ENCODE measurements around the gene ZFP91. TPM values are rescaled to one million over a fixed set of nuclear protein-coding genes. Genes with fewer than 3 reads are reported as not detected.

The ZFP91 gene
- polyA plus RNA-seq, 1 donor from 2014 or later, result 6.3 TPM

- Mint-ChIP-seq H3K9me3 (no peaks in the 10 kb centered on the region), H3K36me3 (peaks cover 11% of the 10 kb centered on the region), H3K4me3 (peak overlapping the region in 1 of 4 donors; percentile 34), H3K27ac (peak overlapping the region in 2 of 3 donors; percentile 35 to 83), H3K27me3 (no peaks in the 10 kb centered on the region), H3K4me1 (peaks cover 30 to 63% (median 40%) of the 10 kb centered on the region in 3 donors)
Observed at GRCh38 chr11:58606930-58607714, 28.3 kb downstream of the ZFP91 start.

- no peaks in the 10 kb centered on the region for H3K27me3 Mint-ChIP-seq
- H3K9me3 Mint-ChIP-seq, result no peaks in the 10 kb centered on the region
- H3K4me3 Mint-ChIP-seq, result no peak overlapping the region
- peaks cover 27 to 56% (median 31%) of the 10 kb centered on the region in 3 donors for H3K4me1 Mint-ChIP-seq
- H3K36me3 Mint-ChIP-seq, result peaks cover 11% of the 10 kb centered on the region
- peak overlapping the region in 1 of 3 donors; percentile 34 for H3K27ac Mint-ChIP-seq
Observed at GRCh38 chr11:58608331-58608730, 29.5 kb downstream of the ZFP91 start.

GRCh38 chr11:58609723-58610122 is 30.9 kb downstream of the ZFP91 start:
- Mint-ChIP-seq H3K36me3 (peaks cover 11% of the 10 kb centered on the region), H3K27me3 (no peaks in the 10 kb centered on the region), H3K4me3 (no peak overlapping the region), H3K27ac (peak overlapping the region in 2 of 3 donors; percentile 14 to 84), H3K9me3 (no peaks in the 10 kb centered on the region), H3K4me1 (peaks cover 24 to 55% (median 25%) of the 10 kb centered on the region in 3 donors)

DNA sequence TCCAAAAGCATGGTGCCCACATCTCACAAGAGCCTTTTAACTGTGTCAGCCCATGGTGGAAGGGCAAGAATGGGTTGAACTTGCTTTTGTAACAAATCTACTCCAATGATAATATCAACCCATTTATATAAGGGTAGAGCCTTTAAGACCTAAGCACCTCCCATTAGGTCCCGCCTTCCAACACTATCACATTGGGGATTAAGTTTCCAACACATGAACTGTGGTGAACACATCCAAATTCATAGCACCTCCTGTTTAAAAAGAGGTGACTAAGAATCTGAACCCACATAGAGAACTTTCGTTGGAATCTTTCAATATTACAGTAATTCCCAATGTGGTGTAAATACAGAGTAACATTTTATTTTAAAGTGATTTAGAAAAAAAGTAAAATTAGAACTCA is 34.4 kb downstream of the ZFP91 start:
- peaks cover 6 to 33% (median 16%) of the 10 kb centered on the region in 3 donors for H3K4me1 Mint-ChIP-seq
- H3K9me3 Mint-ChIP-seq, result no peaks in the 10 kb centered on the region
- no peak overlapping the region for H3K4me3 Mint-ChIP-seq
- H3K27me3 Mint-ChIP-seq, result no peaks in the 10 kb centered on the region
- no peak overlapping the region for H3K27ac Mint-ChIP-seq
- peaks cover 10% of the 10 kb centered on the region for H3K36me3 Mint-ChIP-seq

GRCh38 chr11:58615559-58615958 is 36.7 kb downstream of the ZFP91 start:
- Mint-ChIP-seq H3K27ac (no peak overlapping the region), H3K27me3 (no peaks in the 10 kb centered on the region), H3K4me3 (no peak overlapping the region), H3K36me3 (peaks cover 10% of the 10 kb centered on the region), H3K9me3 (no peaks in the 10 kb centered on the region), H3K4me1 (peaks cover 0 to 18% (median 5%) of the 10 kb centered on the region in 3 donors)

DNA sequence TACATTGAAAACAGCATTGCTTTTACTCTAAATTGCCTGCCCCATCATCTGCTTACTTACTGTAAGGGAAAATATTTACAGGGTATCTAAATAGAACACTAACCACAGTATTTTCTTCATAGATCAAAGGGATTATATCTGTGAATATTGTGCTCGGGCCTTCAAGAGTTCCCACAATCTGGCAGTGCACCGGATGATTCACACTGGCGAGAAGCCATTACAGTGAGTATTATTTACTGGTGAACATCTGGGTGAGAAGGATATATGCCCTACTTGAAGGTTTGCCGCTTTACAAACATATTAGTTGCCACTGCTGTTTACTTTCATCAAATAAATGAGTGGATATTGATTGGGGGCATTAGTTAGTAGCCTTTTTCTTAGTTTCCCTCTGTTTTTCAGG is 37.7 kb downstream of the ZFP91 start:
- Mint-ChIP-seq H3K27ac (no peak overlapping the region), H3K36me3 (peaks cover 4% of the 10 kb centered on the region), H3K4me1 (peaks cover 0 to 13% (median 5%) of the 10 kb centered on the region in 3 donors)

GRCh38 chr11:58617976-58618557 is 39.2 kb downstream of the ZFP91 start:
- Mint-ChIP-seq H3K27me3 (no peaks in the 10 kb centered on the region), H3K4me1 (peaks cover 0 to 12% (median 5%) of the 10 kb centered on the region in 3 donors), H3K27ac (peak overlapping the region in 1 of 3 donors; percentile 28), H3K36me3 (peaks cover 5% of the 10 kb centered on the region), H3K4me3 (no peak overlapping the region), H3K9me3 (no peaks in the 10 kb centered on the region)

More for the DNA sequence above, 37.7 kb downstream of the ZFP91 start:
- Mint-ChIP-seq H3K27me3 (no peaks in the 10 kb centered on the region), H3K4me3 (no peak overlapping the region), H3K9me3 (no peaks in the 10 kb centered on the region)

DNA sequence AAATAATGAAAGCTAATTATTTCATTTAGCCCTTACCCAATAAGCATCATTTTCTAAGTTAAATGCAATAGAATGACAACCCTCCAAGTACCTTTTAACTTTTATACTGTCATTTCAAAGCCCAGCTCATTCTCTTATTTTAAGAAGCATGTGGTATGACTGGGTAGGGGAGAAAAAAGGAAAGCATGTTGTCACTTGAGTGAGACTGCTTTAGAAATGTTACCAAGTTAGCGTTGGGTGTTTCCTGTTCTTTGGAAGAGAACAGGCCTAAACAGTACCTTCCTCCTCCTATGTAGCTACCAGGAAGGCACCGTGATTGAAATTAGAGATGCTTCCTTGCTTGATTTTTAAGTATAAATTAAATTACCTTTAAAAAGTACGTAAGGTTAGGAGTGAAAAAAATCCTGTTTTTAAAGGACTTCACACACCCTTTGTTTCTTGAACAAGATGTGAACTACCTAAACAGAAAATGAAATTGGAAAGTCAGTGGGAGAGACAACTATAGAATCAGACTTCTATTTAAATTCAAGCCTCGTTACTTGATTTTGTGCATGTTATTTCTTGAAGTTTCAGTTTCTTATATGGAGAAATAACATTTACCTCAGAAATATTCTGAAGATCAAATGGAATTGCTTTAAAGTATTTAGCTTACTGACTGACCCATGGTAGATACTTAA is 42.9 kb downstream of the ZFP91 start:
- Mint-ChIP-seq H3K4me1 (peaks cover 6 to 7% (median 6%) of the 10 kb centered on the region in 3 donors), H3K27me3 (no peaks in the 10 kb centered on the region), H3K36me3 (peaks cover 8% of the 10 kb centered on the region), H3K27ac (no peak overlapping the region), H3K4me3 (no peak overlapping the region), H3K9me3 (no peaks in the 10 kb centered on the region)

DNA sequence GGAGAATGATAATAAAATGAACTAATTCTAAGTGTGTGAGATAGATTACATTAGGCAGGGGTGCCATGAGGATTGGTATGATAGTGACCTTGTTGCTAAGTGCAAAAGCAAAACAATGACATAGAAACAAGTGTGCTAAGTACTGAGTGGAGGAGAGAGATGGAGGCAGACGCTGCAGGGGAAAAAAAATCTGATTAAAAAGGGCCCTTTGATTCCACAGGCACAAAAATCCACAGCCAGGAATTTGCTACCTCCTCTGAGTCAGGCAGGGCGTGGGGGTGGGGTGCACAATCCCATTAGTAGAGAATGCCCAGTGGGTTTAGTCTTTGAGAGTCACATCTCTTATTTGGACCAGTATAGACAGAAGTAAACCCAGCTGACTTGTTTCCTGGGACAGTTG is 43.5 kb downstream of the ZFP91 start, which contains the start of gene CNTF:
Gene CNTF (plus strand): TSS at position 322 of the 400 bp plus-strand sequence. CDS start 88 bp downstream, outside the sequence.
- Mint-ChIP-seq H3K27ac (no peak within 1 kb of the TSS), H3K4me3 (no peak within 1 kb of the TSS), H3K36me3 (peaks cover 8% of the 10 kb centered on the region), H3K27me3 (no peaks in the 10 kb centered on the region), H3K9me3 (no peaks in the 10 kb centered on the region), H3K4me1 (peaks cover 7 to 10% (median 9%) of the 10 kb centered on the region in 3 donors)

DNA sequence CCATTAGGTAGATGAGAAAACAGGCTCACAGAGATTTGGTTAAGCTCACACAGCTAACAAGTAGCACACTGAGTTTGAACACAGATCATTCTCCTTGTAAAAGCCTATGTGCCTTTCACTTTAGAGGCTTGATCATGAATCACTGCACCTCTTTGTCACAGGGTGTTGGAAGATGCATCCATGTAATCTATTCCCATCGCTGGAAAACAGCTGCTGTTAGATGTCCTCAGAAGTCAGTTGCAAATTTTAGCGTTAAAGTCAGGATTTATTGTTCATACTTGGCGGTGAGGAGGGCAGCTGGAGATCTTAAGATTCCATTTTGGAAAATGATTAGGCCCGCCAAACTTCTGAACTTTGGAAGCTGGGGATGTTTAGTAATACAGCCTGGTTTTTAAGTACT is 46.2 kb downstream of the ZFP91 start:
- peaks cover 6% of the 10 kb centered on the region for H3K36me3 Mint-ChIP-seq
- H3K9me3 Mint-ChIP-seq, result no peaks in the 10 kb centered on the region
- H3K4me3 Mint-ChIP-seq, result no peak overlapping the region
- no peak overlapping the region for H3K27ac Mint-ChIP-seq
- peaks cover 4 to 13% (median 5%) of the 10 kb centered on the region in 3 donors for H3K4me1 Mint-ChIP-seq
- no peaks in the 10 kb centered on the region for H3K27me3 Mint-ChIP-seq

DNA sequence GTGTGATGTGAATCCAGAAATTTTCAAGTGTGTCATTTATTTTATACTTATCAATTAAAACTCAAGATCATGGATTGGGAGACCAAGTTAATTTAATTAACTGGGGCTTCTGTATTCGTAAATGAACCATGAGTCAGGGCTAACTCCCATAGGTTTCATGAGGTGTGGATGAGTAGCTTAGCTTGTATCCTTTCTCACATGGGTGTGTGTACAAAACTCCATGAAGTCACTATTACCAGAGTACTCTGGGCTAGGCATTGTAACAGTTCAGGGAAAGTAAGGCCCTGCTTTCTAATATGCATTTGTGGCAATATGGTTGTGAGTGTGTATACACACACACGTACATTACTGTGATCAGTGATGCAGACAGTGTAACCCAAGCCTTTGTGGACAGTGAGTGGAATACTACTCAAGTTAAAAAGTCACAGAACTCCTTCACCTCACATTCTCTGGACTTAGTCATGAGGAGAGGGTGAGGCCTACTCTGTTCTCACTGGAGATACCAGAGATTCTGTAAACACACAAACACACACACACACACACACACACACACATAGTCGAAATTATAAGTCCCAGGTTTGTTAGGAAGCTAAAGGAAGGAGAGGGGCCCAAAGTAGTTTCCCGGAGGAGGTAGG is 47.1 kb downstream of the ZFP91 start:
- H3K27me3 Mint-ChIP-seq, result no peaks in the 10 kb centered on the region
- H3K4me1 Mint-ChIP-seq, result peaks cover 4 to 13% (median 5%) of the 10 kb centered on the region in 3 donors
- peak overlapping the region in 1 of 3 donors; percentile 4 for H3K27ac Mint-ChIP-seq
- peaks cover 6% of the 10 kb centered on the region for H3K36me3 Mint-ChIP-seq
- no peak overlapping the region for H3K4me3 Mint-ChIP-seq
- no peaks in the 10 kb centered on the region for H3K9me3 Mint-ChIP-seq

GRCh38 chr11:58626934-58627483 is 48.1 kb downstream of the ZFP91 start:
- no peaks in the 10 kb centered on the region for H3K27me3 Mint-ChIP-seq
- peak overlapping the region in 2 of 3 donors; percentile 57 to 61 for H3K27ac Mint-ChIP-seq
- no peaks in the 10 kb centered on the region for H3K9me3 Mint-ChIP-seq
- peaks cover 6% of the 10 kb centered on the region for H3K36me3 Mint-ChIP-seq
- H3K4me1 Mint-ChIP-seq, result peaks cover 4 to 13% (median 5%) of the 10 kb centered on the region in 3 donors
- no peak overlapping the region for H3K4me3 Mint-ChIP-seq

GRCh38 chr11:58628446-58628845 is 49.6 kb downstream of the ZFP91 start:
- no peaks in the 10 kb centered on the region for H3K9me3 Mint-ChIP-seq
- no peaks in the 10 kb centered on the region for H3K36me3 Mint-ChIP-seq
- no peak overlapping the region for H3K4me3 Mint-ChIP-seq
- H3K27me3 Mint-ChIP-seq, result no peaks in the 10 kb centered on the region
- H3K27ac Mint-ChIP-seq, result peak overlapping the region in 1 of 3 donors; percentile 57
- peaks cover 4 to 13% (median 5%) of the 10 kb centered on the region in 3 donors for H3K4me1 Mint-ChIP-seq

- H3K9me3 Mint-ChIP-seq, result no peaks in the 10 kb centered on the region
- H3K27ac Mint-ChIP-seq, result no peak overlapping the region
- peaks cover 4 to 13% (median 5%) of the 10 kb centered on the region in 3 donors for H3K4me1 Mint-ChIP-seq
- H3K36me3 Mint-ChIP-seq, result no peaks in the 10 kb centered on the region
- no peaks in the 10 kb centered on the region for H3K27me3 Mint-ChIP-seq
- no peak overlapping the region for H3K4me3 Mint-ChIP-seq
Observed at GRCh38 chr11:58629857-58630256, 51.0 kb downstream of the ZFP91 start.
